ENCODE results near the gene COL9A3. TPM values are rescaled to one million over a fixed set of nuclear protein-coding genes. Genes with fewer than 3 reads are reported as not detected.

COL9A3 gene
- total and polyA plus RNA-seq, 5 experiments from 2014 or later, result 0.15 to 2.2 (median 1.2) TPM; not detected in 2

GRCh38 chr20:62815066-62815991 lies 1.5 kb upstream of the COL9A3 start:
- POLR2A ChIA-PET, result interaction anchor here (0.6 to 4.1 kb wide), 8 partner anchors 10 to 145 kb away, joined by 3 to 17 read pairs (median 4); partner anchors contain the start of genes MRGBP and OGFR
- Mint-ChIP-seq H3K36me3 (peaks cover 0 to 18% (median 0%) of the 10 kb centered on the region in 3 donors), H3K4me3 (peak overlapping the region; percentile 28 to 66 (median 47)), H3K9me3 (no peaks in the 10 kb centered on the region), H3K27me3 (peaks cover 0 to 29% (median 6%) of the 10 kb centered on the region in 5 donors), H3K27ac (peak overlapping the region in 5 of 10 donors; percentile 51 to 85 (median 76)), H3K4me1 (peaks cover 10 to 17% (median 13%) of the 10 kb centered on the region in 4 donors)
- DNase-seq (no peak), ATAC-seq (no peak)

- POLR2A ChIA-PET, result interaction anchor here (0.6 to 4.1 kb wide), 6 partner anchors 11 to 144 kb away, joined by 3 to 17 read pairs (median 3); partner anchors contain the start of gene OGFR
- DNase-seq (peak in 1 of 10 donors; percentile 40), ATAC-seq (peak; percentile 61 to 63)
- Mint-ChIP-seq H3K4me1 (peaks cover 10 to 17% (median 13%) of the 10 kb centered on the region in 4 donors), H3K27me3 (peaks cover 0 to 30% (median 6%) of the 10 kb centered on the region in 5 donors), H3K4me3 (peak overlapping the region; percentile 47 to 81 (median 65)), H3K9me3 (no peaks in the 10 kb centered on the region), H3K36me3 (peaks cover 0 to 12% (median 0%) of the 10 kb centered on the region in 3 donors), H3K27ac (peak overlapping the region in 2 of 10 donors; percentile 51 to 75)
These were observed 593 bp upstream of the COL9A3 start for GRCh38 chr20:62816031-62816883.

- Mint-ChIP-seq H3K9me3 (no peaks in the 10 kb centered on the region), H3K27me3 (peaks cover 0 to 30% (median 6%) of the 10 kb centered on the region in 5 donors), H3K4me1 (peaks cover 8 to 19% (median 15%) of the 10 kb centered on the region in 4 donors), H3K27ac (peak overlapping the region in 1 of 10 donors; percentile 19), H3K4me3 (peak overlapping the region in 5 of 10 donors; percentile 20 to 54 (median 41)), H3K36me3 (no peaks in the 10 kb centered on the region)
- POLR2A ChIA-PET, result no interaction called here
- DNase-seq, result no peak
- no peak for ATAC-seq
These were observed 1.2 kb downstream of the COL9A3 start for GRCh38 chr20:62817975-62818591.

DNA sequence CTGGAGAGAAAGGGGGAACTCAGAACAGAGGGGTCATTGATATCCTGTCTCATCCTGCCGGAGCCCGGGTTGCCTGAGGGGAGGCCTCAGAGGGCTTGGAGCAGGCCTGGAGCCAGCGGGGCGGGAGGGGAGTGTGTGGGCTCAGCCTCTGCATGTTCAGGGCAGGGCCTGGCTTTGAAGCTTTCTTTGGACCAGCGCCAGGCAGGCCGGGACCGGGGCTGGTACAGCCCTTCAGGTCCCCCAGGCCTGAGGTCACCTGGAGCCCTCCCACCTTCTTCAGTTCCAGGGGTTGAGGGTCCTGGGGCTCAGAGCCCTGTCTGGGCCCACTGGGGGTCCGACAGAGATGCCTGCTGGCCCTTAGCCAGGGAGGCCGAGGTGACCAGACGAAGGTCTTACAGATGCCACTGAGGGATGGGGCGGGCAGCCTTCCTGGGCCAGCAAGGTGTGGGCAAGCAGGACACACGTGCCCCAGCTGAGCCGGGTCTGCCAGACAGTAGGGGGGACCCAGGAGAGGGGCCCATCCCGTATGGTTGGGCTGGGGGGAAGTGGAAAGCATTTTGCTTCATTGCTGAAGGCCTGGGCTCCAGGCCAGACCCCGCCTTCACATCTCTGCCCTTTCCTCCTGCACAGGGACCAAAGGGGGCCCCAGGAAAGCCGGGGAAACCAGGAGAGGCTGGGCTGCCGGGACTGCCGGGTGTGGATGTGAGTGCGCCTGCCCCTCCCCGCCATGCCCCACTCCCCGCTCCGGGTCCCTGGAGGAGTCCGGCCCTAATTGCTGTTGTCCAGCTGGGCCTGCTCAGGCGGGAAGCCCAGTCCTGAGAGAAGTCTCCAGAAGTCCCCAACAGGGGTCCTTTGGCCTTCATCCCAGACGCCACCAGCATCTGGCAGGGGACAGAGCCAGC lies 2.0 kb downstream of the COL9A3 start:
- no peak for ATAC-seq
- peak overlapping the region in 2 of 10 donors; percentile 10 to 41 for H3K4me3 Mint-ChIP-seq
- peaks cover 8 to 20% (median 16%) of the 10 kb centered on the region in 4 donors for H3K4me1 Mint-ChIP-seq
- H3K36me3 Mint-ChIP-seq, result no peaks in the 10 kb centered on the region
- POLR2A ChIA-PET, result no interaction called here
- peaks cover 0 to 30% (median 6%) of the 10 kb centered on the region in 5 donors for H3K27me3 Mint-ChIP-seq
- no peak for DNase-seq
- peak overlapping the region in 1 of 10 donors; percentile 24 for H3K27ac Mint-ChIP-seq
- no peaks in the 10 kb centered on the region for H3K9me3 Mint-ChIP-seq

GRCh38 chr20:62819494-62820174 lies 2.8 kb downstream of the COL9A3 start:
- H3K4me1 Mint-ChIP-seq, result peaks cover 5 to 21% (median 14%) of the 10 kb centered on the region in 4 donors
- no peak for DNase-seq
- no peaks in the 10 kb centered on the region for H3K9me3 Mint-ChIP-seq
- peaks cover 0 to 30% (median 6%) of the 10 kb centered on the region in 5 donors for H3K27me3 Mint-ChIP-seq
- POLR2A ChIA-PET, result no interaction called here
- no peak for ATAC-seq
- no peak overlapping the region for H3K4me3 Mint-ChIP-seq
- H3K27ac Mint-ChIP-seq, result no peak overlapping the region
- no peaks in the 10 kb centered on the region for H3K36me3 Mint-ChIP-seq

DNA sequence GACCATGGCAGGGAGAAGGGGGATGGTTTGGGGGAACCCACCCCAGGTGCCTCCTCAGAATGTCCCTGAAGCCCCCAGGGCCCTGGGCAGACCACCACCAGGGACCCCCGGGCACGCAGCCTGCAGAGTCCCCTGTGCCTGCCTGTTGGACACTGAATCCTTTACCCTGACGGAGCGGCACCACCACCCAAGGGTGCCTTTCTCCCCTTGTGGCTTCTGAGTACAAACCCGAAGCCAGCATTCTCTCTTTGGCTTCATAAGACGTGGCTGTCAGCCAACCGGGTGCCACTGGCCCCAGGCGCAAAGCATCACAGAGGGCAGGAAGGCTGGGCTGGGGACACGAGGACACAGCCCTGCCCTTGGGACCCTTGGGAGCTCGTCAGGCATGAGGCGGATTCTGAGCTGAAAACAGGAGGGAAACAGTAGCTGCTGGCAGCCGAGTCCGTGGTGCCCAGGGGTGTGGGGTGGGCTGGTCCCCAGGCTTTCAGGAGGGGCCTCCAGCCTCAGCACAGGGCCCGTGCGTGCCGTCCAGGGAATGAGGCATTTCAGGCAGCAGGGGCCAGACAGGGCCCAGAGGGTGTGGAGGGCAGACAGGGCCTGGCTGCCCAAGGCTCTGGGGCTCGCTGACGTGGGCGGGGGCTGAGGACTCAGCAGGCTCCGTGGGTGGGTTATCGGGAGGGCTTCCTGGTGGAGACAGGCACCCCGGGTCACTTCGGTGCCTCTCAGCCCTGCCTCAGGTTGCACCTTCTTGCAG lies 3.5 kb downstream of the COL9A3 start:
- peaks cover 3 to 21% (median 9%) of the 10 kb centered on the region in 4 donors for H3K4me1 Mint-ChIP-seq
- no peak for ATAC-seq
- H3K36me3 Mint-ChIP-seq, result no peaks in the 10 kb centered on the region
- no peak overlapping the region for H3K4me3 Mint-ChIP-seq
- H3K27ac Mint-ChIP-seq, result no peak overlapping the region
- no peak for DNase-seq
- peaks cover 0 to 28% (median 6%) of the 10 kb centered on the region in 5 donors for H3K27me3 Mint-ChIP-seq
- POLR2A ChIA-PET, result no interaction called here
- no peaks in the 10 kb centered on the region for H3K9me3 Mint-ChIP-seq

DNA sequence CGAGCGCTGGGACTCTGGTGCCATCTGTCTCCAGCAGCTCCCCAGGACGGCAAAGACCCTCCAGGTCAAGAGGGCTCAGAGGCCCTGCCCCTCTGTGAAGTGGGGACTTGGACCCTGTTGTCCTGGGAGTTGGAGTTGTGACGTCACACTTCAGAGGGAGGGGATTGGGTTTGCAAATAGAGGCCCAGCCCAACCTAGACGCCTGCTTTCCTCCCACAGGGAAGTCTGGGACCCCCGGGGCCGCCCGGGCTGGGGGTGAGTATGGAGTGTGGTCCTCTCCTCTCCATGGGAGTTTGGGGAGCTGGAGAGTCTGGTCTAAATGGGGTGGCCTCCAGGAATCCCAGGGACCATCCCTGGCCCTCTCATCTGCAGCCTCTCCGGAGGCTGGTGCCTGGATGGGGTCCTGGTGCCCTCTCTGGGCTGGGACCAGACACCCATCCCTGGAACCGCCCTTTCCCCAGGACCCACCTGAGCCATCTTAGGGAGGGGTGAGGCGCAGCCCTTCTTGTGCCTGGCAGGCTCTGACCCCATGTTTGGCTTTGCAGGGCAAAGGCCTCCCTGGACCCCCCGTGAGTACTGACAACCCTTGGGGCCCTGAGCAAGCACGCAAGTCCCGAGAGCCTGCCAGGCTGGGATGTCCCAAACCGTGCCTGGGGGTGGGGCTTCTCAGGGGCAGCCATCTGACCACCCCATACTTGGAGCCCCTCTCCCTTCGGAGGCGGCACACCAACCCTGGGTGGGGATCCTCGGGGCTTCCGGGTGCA lies 4.3 kb downstream of the COL9A3 start:
- H3K27me3 Mint-ChIP-seq, result peaks cover 0 to 21% (median 0%) of the 10 kb centered on the region in 5 donors

DNA sequence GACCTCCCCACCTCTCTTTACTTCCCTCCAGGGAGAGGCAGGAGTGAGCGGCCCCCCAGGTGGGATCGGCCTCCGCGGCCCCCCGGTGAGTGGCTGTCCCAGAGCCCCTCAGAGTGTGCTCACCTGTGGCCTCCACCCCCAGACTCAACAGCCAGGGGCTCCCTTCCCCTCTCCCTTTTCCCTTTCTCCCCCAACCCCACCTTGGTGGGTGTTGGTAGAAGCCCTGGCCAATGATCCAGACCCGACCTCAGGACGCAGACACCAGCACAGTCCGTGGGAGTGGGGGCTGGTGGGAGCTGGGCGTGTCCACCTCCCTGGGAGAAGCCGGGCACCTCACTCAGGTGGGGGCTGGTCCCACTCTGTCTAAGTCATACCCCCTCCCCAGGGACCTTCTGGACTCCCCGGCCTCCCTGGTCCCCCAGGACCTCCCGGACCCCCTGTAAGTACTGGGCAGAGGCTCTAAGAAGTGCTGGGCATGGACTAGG lies 4.9 kb downstream of the COL9A3 start:
- POLR2A ChIA-PET, result no interaction called here

More for the DNA sequence above, 4.3 kb downstream of the COL9A3 start:
- ATAC-seq (no peak), DNase-seq (no peak)
- no peaks in the 10 kb centered on the region for H3K9me3 Mint-ChIP-seq
- no peak overlapping the region for H3K4me3 Mint-ChIP-seq
- no peak overlapping the region for H3K27ac Mint-ChIP-seq
- POLR2A ChIA-PET, result no interaction called here
- H3K4me1 Mint-ChIP-seq, result peaks cover 0 to 14% (median 3%) of the 10 kb centered on the region in 4 donors
- no peaks in the 10 kb centered on the region for H3K36me3 Mint-ChIP-seq

GRCh38 chr20:62822239-62822787 lies 5.5 kb downstream of the COL9A3 start:
- Mint-ChIP-seq H3K4me3 (no peak overlapping the region), H3K27ac (no peak overlapping the region), H3K36me3 (no peaks in the 10 kb centered on the region), H3K4me1 (peaks cover 0 to 10% (median 3%) of the 10 kb centered on the region in 4 donors), H3K9me3 (no peaks in the 10 kb centered on the region), H3K27me3 (peaks cover 0 to 18% (median 0%) of the 10 kb centered on the region in 5 donors)
- DNase-seq (peak in 1 of 10 donors; percentile 15), ATAC-seq (no peak)
- POLR2A ChIA-PET, result no interaction called here

More for the DNA sequence above, 4.9 kb downstream of the COL9A3 start:
- H3K4me3 Mint-ChIP-seq, result no peak overlapping the region
- ATAC-seq, result no peak
- DNase-seq, result no peak
- H3K27ac Mint-ChIP-seq, result no peak overlapping the region
- H3K27me3 Mint-ChIP-seq, result peaks cover 0 to 18% (median 0%) of the 10 kb centered on the region in 5 donors
- H3K9me3 Mint-ChIP-seq, result no peaks in the 10 kb centered on the region
- no peaks in the 10 kb centered on the region for H3K36me3 Mint-ChIP-seq
- H3K4me1 Mint-ChIP-seq, result peaks cover 0 to 10% (median 3%) of the 10 kb centered on the region in 4 donors

Measured in naive thymus-derived CD8-positive, alpha-beta T cell (primary cell).